GM12892 (cell line): ENCODE results near the gene LAMA2.
"Not testable (repeated sequence)": the region's sequence is repeated elsewhere in the genome, so short reads cannot be mapped to it uniquely, and the experiment has no call there.

Experiments
- DNase-seq: peaks from one replicate; pipeline ENCODE4 v3.0.0; 2011; ENCODE audit not compliant: insufficient read length
- FAIRE-seq: peaks from 2 replicates; lab custom pipeline; 2011; peaks lifted over from hg19 to GRCh38; lab: Jason Lieb, UNC
- POLR2A ChIP-seq: IDR thresholded peaks from 2 replicates; pipeline ENCODE4 v1.6.1; 2011; ENCODE audit warnings: low read depth, low read length, control low read depth
- POLR2AphosphoS5 ChIP-seq: IDR thresholded peaks from 2 replicates; pipeline ENCODE4 v1.6.1; 2011; ENCODE audit warnings: low read depth, low read length, control low read depth
- TAF1 ChIP-seq: IDR thresholded peaks from 2 replicates; pipeline ENCODE4 v1.6.1; 2011; ENCODE audit warnings: low read depth, mild to moderate bottlenecking, control low read depth, low read length, borderline replicate concordance

Gene LAMA2

GRCh38 chr6:129029778-129030177 lies 146.8 kb downstream of the LAMA2 start:
- no peak for TF ChIP-seq TAF1
- no peak for TF ChIP-seq POLR2AphosphoS5
- TF ChIP-seq POLR2A: no peak
- FAIRE-seq (no peak), DNase-seq (no peak)

GRCh38 chr6:129030215-129030614 lies 147.3 kb downstream of the LAMA2 start:
- TF ChIP-seq POLR2AphosphoS5: no peak
- TF ChIP-seq TAF1: no peak
- no peak for TF ChIP-seq POLR2A
- FAIRE-seq (no peak), DNase-seq (no peak)

- DNase-seq (no peak), FAIRE-seq (no peak)
- TF ChIP-seq POLR2AphosphoS5 (no peak), POLR2A (no peak), TAF1 (no peak)
Measured at GRCh38 chr6:129031051-129031599, 148.2 kb downstream of the LAMA2 start.

- TF ChIP-seq POLR2AphosphoS5: no peak
- TF ChIP-seq TAF1: no peak
- no peak for TF ChIP-seq POLR2A
- DNase-seq (no peak), FAIRE-seq (no peak)
Measured at GRCh38 chr6:129032602-129033001, 149.7 kb downstream of the LAMA2 start.

- no peak for FAIRE-seq
- TF ChIP-seq POLR2A (no peak), POLR2AphosphoS5 (no peak), TAF1 (no peak)
Measured at GRCh38 chr6:129033180-129033579, 150.2 kb downstream of the LAMA2 start.

GRCh38 chr6:129033581-129033980 lies 150.6 kb downstream of the LAMA2 start:
- no peak for DNase-seq
- FAIRE-seq: no peak
- TF ChIP-seq POLR2AphosphoS5: no peak
- TF ChIP-seq POLR2A: no peak
- no peak for TF ChIP-seq TAF1

More at GRCh38 chr6:129033180-129033579, 150.2 kb downstream of the LAMA2 start:
- DNase-seq: no peak

- TF ChIP-seq TAF1 (no peak), POLR2AphosphoS5 (no peak), POLR2A (no peak)
- DNase-seq (no peak), FAIRE-seq (no peak)
Measured at GRCh38 chr6:129041563-129041962, 158.6 kb downstream of the LAMA2 start.

- FAIRE-seq (no peak), DNase-seq (no peak)
- TF ChIP-seq POLR2A (no peak), TAF1 (no peak), POLR2AphosphoS5 (no peak)
Measured at GRCh38 chr6:129046526-129046925, 163.6 kb downstream of the LAMA2 start.

- no peak for DNase-seq
- TF ChIP-seq POLR2A: no peak
- TF ChIP-seq TAF1: no peak
- TF ChIP-seq POLR2AphosphoS5: no peak
- FAIRE-seq: no peak
Measured at GRCh38 chr6:129047834-129048233, 164.9 kb downstream of the LAMA2 start.

- DNase-seq: no peak
- FAIRE-seq: no peak
- TF ChIP-seq POLR2AphosphoS5 (no peak), TAF1 (no peak), POLR2A (no peak)
Measured at GRCh38 chr6:129050086-129050485, 167.1 kb downstream of the LAMA2 start.

- DNase-seq, FAIRE-seq: not testable (repeated sequence)
Measured at GRCh38 chr6:129053143-129053542, 170.2 kb downstream of the LAMA2 start.

- FAIRE-seq (no peak), DNase-seq (no peak)
- no peak for TF ChIP-seq TAF1
- TF ChIP-seq POLR2A: no peak
- no peak for TF ChIP-seq POLR2AphosphoS5
Measured at GRCh38 chr6:129055796-129056195, 172.9 kb downstream of the LAMA2 start.
